D341Med (cell line): Measurements from ENCODE around the gene ANKRD52.

Experiments used
- DNase-seq: peaks from one replicate; pipeline ENCODE4 v3.0.0; 2012; ENCODE audit warnings: low spot score

Gene ANKRD52

DNA sequence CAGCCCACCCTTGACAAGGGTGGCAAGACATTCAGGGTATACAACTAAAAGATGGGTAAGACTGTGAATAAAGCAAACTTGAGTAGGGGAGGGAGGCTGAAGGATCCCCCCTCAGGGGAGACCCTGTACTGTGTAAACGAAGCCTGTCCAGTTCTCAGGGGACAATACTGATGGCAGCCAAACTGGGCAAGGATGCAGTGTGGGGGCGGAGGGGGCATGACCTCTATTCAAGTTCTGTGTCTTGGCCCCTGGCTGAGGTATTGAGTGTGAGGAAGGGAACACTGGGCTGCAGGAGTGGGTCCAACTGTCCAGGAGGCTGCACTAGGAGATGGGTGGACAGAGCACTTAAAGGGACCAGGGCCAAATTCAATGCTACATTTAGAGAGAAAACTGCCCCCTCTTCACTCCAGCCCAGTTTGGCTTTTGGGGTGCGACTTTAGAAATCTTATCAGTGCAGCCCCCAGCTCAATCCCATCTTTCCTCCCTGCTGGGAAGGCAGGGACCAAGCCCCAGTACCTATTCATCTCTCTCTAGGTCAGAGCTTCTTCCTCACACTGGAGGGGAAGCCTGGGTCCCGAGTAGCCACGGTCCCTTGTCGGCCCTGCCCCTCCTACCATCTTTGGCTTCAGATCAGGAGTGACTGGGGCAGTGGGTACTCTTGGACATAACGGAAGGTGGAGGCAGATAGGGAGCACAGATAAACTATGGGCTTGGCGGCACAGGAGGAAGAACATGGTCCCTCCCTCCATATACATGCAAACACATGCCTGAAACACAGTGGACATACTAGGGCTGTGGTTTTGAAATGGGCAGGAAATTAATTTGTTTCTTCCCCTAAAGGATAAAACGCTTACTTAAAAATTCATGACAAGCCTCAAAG, 16.5 kb downstream of the ANKRD52 start:
- DNase-seq = no peak

DNA sequence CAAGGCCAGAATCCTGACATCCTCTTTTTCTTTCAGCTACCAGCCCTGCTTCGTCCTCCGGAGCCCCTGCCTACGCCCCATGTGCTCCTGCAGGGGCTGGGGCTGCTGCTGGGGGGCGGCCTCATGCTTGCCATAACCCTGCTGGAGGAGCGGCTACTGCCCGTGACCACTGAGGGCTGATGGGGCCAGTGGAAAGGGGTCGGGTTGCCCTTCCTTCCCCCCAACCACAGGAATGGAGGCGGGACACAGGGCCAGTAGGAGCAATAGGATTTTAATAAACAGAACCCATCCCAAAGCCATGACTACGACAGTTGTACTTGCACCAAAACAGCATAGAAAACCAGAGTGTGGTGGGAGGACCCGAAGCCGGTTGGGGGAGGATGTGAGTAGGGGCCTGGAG, 20.6 kb downstream of the ANKRD52 start:
- no peak for DNase-seq

DNA sequence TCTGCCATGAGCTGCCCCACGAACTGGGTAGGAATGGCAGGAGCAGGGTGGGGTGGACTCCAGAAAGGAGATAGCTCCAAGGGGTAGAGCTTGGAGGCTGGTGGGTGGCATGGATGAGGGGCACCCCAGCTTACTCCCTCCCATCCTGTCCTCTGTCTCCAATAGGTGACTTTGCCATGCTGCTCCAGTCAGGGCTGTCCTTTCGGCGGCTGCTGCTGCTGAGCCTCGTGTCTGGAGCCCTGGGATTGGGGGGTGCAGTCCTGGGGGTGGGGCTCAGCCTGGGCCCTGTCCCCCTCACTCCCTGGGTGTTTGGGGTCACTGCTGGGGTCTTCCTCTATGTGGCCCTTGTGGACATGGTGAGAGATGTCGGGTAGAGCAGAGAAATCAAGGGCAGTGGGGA, 21.2 kb downstream of the ANKRD52 start:
- DNase-seq = no peak

DNA sequence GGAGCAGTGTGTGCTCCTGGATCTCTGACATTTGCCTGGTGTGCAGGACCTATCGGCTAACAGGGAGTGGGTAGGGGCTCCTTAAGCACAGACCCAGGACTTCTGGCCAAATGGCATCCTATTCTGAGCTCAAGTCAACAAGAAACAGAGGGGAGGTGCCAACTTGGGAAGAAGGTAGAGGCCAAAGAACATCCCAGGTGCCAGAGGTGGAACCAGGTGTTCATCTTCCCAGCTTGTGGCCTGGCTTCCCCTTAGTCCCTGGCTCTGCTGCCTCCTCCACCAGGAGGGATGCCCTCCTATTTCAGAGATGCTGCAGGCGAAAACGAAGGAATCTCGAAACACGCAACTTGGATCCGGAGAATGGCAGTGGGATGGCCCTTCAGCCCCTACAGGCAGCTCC, 22.1 kb downstream of the ANKRD52 start:
- DNase-seq = no peak

DNA sequence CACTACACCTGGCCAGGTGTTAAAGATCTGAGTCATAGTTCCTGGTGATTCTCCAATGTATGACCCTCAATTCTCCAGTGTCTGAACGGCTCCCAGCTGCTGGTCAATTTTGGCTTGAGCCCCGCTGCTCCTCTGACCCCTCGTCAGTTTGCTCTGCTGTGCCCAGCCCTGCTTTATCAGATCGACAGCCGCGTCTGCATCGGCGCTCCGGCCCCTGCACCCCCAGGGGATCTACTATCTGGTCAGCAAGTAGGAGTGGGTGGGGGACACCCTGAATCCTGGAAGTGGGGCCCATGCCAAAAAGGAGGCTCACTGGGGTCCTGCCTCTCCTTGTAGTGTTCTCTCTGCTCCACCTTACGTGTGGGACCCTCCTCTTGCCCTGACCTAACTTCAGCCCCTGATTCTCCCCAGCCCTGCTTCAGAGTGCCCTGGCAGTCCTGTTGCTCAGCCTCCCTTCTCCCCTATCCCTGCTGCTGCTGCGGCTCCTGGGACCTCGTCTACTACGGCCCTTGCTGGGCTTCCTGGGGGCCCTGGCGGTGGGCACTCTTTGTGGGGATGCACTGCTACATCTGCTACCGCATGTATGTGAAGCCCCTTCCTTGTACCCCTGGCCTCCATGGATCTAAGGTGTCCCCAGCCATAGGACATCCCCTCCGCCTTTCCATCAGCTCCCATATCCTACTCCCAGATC, 23.3 kb downstream of the ANKRD52 start:
- no peak for DNase-seq

DNA sequence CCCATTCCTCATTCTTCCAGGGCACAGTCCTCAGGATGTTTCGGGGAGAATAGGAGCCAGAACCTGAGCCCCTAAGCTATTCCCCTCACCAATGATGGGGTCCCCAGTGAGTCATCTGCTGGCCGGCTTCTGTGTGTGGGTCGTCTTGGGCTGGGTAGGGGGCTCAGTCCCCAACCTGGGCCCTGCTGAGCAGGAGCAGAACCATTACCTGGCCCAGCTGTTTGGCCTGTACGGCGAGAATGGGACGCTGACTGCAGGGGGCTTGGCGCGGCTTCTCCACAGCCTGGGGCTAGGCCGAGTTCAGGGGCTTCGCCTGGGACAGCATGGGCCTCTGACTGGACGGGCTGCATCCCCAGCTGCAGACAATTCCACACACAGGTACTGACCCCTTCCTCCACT, 27.0 kb downstream of the ANKRD52 start:
- no peak for DNase-seq

DNA sequence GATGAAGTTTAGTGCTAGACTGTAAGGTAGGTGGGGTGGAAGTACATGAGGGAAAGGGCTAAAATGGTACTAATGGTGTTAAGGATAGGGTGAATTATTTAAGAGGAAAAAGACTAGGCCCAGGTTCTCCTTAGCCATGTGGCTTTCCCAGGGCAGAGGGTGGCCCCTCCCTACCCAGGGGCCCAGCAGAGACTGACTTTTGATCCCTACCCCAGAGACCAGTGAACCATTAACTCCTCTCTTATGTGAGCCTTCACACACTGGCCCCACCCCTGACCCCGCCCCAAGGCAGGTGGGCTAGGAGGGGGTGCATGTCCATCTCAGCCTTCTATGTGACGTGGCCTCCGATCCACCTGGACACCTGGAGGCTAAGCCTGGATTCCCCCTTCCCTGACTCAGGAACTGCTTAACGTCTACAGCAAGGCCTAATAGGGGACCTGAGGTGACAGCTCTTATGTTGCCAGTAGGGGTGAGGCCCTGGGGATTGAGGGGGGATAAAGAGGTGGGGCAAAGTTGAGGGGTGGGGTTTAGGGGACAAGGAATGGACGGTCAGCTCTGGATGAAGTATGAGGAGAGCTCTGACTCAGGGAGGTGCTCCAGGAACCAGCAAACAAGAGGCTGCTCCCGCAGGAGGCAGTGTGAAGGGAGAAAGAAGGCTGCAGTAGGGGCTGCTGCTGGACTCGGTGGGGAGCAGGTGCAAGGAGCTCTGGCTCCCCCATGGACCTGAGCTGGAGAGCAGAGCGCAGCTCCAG, 27.6 kb downstream of the ANKRD52 start:
- no peak for DNase-seq

DNA sequence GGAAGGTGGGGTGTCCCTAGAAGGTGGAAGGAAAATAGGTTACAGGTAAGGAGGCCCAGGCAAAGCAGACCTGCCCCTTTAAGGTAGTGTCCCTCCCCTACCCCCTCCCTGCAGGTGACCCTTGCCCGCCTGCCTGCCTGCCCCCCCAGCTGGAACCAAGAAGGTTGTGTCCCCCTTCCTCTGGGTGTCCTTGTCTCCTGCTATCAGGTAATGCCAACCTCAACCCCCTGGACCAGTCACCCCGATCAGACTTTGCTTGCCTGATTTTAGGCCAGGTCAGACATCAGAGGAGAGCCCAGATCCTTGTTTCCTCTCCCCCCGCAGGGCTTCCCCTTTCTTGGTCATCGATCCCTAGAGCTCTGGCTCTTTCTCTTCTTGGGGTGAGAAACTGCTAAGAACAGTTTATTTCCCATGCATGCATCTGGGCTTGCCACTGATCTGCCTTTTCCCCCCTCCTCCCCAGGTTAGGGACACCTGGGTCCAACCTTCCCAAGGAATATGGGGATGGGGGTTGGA, 28.2 kb downstream of the ANKRD52 start, which contains the start of gene SLC39A5:
Gene SLC39A5 (plus strand): TSS at position 136 of the 516 bp plus-strand sequence. CDS start 1,224 bp downstream, outside the sequence.
- DNase-seq = no peak

DNA sequence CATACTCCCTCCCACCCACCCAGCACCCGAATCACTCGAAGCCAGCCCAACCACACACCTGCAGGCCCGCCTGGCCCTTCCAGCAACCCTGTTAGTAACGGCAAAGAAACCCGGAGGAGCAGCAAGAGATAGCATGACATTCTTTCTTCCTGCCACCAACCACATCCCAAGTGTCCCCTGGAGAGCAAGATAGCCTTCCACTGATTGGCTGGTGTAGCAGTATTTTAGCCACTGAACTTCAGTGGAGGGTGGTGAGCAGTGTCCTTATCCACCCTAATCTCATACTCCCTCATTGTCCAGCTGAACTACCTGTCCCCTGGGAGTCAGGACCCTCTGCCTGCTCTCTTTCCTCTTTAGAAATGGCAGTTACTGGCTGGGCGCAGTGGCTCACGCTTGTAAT, 29.1 kb downstream of the ANKRD52 start:
- no peak for DNase-seq

DNA sequence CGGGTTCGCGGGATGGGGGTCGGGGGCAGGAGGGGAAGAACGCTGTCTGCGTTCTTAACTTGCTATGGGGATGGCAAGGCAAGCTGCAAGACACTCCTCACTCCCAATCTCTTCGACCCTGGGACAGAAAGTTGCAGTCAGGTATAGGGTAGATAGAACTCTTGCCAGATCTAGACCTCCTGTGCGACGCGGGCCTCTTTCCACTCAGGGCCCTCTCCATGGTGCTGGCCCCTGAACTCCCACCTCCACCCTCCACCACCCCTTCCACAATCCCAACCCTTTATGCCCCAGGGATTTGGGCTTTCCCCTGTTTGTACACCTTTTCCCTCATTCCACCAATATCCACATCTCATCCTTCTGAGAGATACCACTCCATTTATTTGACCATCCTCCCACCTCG, 33.2 kb downstream of the ANKRD52 start:
- no peak for DNase-seq

DNA sequence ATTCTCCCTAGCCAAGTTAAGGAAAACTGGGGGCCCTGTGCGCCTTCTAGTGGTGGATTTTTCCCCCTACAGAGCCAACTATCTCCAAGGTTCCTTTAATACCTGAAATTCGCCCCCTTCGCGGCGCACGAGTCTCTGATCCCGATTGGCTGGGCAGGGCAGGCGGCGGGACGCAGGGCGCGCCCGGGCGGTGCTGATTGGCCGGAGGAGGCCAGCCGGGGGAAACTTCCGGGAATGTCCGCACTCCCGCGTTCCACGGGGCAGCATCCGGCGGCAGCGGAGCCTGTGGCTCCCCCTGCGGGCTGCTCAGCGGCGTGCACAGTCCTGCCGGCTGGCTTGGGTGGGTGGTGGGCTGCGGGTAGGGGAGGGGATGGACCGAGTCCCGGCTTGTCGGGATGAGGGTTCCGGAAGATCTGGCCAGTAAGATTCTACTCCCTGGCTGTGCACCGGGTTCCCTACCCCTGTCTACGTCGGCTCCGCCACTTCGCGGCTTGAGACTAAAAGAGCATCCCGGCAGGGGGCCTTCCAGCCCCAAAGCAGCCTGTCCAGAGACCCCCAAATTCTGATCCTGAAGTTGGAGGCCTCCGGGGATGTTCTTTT, 34.0 kb downstream of the ANKRD52 start, which contains the start of gene NABP2:
Gene NABP2 (plus strand): TSS at position 241 of the 600 bp plus-strand sequence. CDS start 515 bp downstream, outside the sequence.
- DNase-seq = peak; percentile 99

DNA sequence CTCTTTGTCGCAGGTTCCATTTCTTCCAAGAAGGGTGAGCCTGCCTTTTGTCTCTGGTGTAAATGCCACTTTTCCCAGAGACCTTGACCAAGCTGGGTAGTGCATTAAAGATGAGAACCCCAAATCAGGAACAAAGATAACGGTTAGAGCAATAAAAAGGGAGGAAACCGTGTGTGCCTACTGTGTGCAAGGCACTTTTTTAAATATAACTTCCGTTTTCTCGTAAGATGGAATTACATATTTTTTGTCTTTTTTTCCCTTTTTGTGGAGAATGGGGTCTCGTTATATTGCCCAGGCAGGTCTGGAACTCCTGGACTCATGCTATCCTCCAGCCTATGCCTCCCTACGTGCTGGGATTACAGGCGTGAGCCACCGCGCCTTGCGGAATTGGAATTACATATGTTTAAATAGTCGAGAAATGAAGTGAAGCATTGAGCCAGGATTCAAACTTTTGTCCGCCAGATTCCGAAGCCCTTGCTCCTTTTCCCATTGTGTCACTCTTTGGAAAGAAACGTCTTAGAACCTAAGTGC, 34.5 kb downstream of the ANKRD52 start:
- no peak for DNase-seq

DNA sequence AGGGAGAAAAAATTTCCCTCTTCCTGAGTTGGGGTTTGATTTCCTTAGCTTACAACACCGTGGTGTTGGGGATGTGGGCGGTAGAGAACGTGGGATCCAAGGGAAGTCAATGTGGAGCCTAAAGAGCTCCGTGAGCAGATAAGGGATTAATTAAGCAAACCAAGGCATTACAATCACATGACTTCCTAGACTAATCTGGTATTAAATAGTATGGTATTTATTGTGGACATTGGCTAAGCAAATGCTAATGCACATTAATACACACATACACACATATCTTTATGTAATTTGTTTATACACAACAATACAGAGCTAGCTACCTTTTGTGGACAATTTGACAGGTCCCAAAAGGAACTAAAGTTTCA, 35.7 kb downstream of the ANKRD52 start:
- DNase-seq = no peak

DNA sequence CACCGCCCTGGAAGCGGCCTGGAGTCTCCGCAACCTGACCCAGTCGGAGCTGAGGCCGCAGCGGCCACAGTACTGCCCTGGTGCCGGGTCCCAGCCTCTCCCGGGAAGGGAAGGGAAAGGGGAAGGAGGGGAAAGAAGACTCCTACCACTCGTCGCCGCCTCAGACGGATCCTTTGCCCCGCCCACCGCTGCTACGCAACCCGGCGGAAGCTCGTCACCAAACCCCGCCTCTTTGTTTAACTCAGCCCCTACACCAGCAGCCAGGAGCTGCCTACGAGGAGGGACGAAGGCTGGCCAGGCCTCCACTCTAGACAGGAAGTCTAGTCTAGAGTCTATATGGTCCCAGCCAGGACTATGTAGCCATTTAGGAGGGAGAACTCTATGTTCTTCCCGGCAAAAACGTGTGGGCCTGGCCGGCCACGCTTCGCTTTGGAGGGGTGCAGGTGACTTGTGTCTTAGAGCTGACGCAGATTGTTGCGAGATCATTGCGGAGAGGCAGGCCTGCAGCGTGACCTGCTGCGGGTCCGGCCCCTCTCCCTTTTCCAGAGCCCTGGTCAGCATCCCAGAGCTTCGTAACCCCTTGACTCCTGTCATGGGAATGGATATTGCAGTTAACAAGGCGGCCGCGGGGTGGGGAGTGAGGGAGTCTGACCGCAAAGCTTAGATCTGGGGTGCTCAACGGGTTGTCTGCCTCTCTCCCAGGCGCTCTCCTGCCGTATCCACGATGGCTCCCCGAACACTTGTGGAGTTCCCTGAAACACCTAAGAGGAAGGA, 36.2 kb downstream of the ANKRD52 start, which contains the start of gene RNF41:
Gene RNF41 (minus strand): TSS at position 166 of the 774 bp plus-strand sequence. CDS start 7,875 bp downstream, outside the sequence.
- peak; percentile 94 for DNase-seq

DNA sequence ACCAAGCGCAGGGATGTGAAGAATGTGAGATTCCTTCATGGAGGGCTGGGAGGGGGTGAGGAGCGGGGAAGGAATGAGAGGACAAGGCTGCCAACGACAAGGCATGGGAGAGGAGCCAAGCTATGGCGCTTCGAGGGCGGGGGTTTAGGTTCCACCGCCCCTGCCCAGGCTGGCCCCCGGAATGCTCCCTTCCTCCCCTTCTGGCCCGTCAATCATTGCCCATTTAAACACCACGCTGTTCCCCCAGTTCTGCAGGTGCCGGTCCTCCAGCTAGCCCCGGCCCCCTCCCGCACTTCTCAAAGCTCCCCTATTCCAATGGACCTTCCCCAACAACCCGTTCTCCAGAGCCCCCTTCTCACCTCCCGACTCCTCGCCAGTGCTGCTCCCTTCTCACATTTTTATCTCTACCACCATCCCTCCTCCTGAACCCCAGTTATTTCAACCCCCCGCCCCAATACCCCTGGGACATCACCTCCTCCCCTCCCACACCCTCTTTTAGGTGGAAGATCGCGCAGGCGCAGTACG, 36.9 kb downstream of the ANKRD52 start:
- DNase-seq = peak; percentile 75

DNA sequence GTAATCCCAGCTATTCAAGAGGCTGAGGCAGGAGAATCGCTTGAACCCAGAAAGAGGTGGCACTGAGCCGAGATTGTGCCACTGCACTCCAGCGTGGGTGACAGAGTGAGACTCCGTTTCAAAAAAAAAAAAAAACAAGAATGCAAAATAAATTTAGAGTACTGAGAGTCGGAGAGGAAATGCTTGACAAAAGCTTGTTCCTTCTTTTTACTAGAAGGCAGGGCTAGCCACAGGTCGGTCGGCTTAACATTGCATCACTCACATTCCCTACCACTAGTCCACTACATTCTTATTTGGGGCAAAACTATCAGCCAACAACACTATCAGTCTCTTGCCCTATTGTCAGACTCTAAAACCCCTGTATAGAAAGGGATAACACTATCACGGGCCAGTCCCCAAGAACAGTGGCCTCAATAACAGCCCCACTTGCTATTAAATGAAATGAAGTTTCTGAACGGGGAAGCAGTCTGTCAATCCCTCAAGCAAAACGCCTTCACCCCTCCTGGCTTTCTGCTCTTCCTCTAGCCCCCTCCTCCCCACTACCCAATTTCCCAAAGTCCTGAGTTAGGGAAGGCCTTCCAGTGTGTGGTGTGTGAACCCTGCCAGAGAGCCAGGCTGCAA, 37.5 kb downstream of the ANKRD52 start:
- no peak for DNase-seq

DNA sequence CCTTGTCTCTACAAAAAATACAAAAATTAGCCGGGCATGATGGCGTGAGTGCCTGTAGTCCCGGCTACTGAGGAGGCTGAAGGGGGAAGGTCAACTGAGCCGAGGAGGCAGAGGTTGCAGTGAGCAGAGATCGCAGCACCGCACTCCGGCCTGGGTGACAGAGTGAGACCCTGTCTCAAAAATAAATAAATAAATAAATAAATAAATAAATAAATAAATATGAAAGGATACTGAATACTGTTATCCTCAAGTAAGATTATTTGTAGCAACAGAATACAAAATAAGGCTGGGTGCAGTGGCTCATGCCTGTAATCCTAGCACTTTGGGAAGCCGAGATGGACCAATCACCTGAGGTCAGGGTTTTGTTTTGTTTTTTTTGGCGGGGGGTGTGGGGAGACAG, 38.3 kb downstream of the ANKRD52 start:
- no peak for DNase-seq

DNA sequence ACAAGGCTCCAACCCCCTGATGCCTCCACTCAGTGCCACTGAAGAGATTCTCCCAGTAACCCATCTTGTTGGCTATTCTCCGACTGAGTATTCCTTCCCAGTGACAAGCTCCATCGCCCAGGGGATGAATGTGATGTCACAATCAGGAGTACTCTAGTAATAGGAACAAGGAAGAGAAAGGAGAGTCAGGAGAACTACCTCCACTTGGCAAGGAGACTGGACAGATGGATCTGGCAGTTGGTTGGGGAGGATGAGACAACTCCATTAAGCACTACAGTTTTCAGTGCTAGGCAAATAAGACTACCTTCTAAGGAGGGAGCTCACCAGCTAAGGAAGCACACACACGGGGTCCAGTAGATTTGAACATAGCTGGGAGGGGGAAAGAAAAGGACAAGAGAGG, 41.7 kb downstream of the ANKRD52 start:
- DNase-seq = no peak

DNA sequence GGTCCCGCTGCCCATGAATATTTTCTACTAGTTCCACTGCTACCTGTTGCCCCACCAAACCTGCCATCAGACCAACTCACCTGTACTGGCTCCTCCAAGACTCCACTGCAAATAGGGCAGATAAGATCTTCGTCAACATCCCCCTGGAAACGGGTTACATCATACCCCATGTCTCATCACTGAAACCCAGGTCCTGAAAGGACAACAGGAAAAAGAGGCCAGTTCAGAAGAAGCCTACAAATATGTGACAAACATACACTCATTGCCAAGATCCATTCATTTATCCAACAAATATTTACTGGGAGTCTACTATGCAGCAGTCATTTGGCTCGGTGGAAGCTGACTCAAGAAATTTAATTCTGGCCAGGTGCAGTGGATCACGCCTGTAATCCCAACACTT, 44.3 kb downstream of the ANKRD52 start:
- DNase-seq = no peak

DNA sequence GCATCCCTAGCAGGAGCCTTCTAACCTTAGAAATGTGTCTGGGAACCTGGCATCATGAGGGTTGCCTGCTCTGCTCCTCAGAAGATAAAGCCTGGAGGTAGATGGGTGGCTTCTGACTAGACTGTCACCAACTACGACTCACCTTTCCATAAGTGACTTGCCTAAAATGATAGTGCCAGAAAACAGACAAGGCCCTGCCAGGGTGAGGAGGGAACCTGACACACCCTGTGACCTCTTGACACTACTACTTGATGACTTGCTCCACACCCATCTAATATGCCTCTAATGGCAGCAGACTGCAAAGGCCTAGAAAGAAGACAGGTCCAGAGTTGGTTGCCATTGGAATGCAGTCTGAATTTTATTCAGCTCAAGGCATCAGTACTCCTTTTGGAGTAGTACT, 45.8 kb downstream of the ANKRD52 start:
- no peak for DNase-seq
